H1 (cell line): ENCODE measurements around the gene CFAP97. TPM values are rescaled to one million over a fixed set of nuclear protein-coding genes. Genes with fewer than 3 reads are reported as not detected.
A peak's percentile ranks its signal among the peaks of the same experiment; 100 is the strongest.

ENCODE experiments used
- CTCF ChIA-PET: fragments of 300-600 bp; sonication (Branson Sonifier 250); formaldehyde crosslinking; loops from one replicate; lab custom pipeline; 2021; ENCODE audit not compliant: partially characterized antibody; lab: Charles Lee
- POLR2A ChIA-PET: fragments of 300-600 bp; sonication (Branson Sonifier 250); formaldehyde crosslinking; loops from one replicate; lab custom pipeline; 2021; ENCODE audit warnings: inconsistent platforms; ENCODE audit not compliant: partially characterized antibody; lab: Charles Lee
- DNase-seq, 2 experiments: peaks; one replicate each; pipeline versions ENCODE4 v3.0.0 to v3.0.0-alpha.2; 2010 to 2022; ENCODE audit warnings: low spot score in 2 of 2, low read depth in 1 of 2, mixed read lengths in 1 of 2
- FAIRE-seq: peaks from 2 replicates; lab custom pipeline; 2011; peaks lifted over from hg19 to GRCh38; lab: Jason Lieb, UNC
- H2AFZ ChIP-seq: 2 replicates; pipeline ENCODE4 v1.8.1; 2012; ENCODE audit warnings: low read length, inconsistent platforms
- H2AK5ac ChIP-seq: 2 replicates; pipeline ENCODE4 v1.6.1; 2013; ENCODE audit warnings: low read depth, low read length
- H2BK120ac ChIP-seq: replicated peaks from 2 replicates; pipeline ENCODE3; 2013; ENCODE audit warnings: low read depth, low read length, inconsistent platforms
- H2BK12ac ChIP-seq: 2 replicates; pipeline ENCODE4 v1.6.1; 2013; ENCODE audit warnings: low read depth, low read length
- H2BK15ac ChIP-seq: 2 replicates; pipeline ENCODE4 v1.6.1; 2013; ENCODE audit warnings: low read length
- H2BK20ac ChIP-seq: 2 replicates; pipeline ENCODE4 v1.6.1; 2013; ENCODE audit warnings: low read length
- H2BK5ac ChIP-seq: 2 replicates; pipeline ENCODE4 v1.6.1; 2013; ENCODE audit warnings: low read depth, low read length
- H3K14ac ChIP-seq: 2 replicates; pipeline ENCODE4 v1.6.1; 2013; ENCODE audit warnings: inconsistent platforms; ENCODE audit not compliant: insufficient read length
- H3K18ac ChIP-seq: 2 replicates; pipeline ENCODE4 v1.6.1; 2013; ENCODE audit warnings: low read length; ENCODE audit errors: extremely low read depth
- H3K23ac ChIP-seq: 2 replicates; pipeline ENCODE4 v1.6.1; 2013; ENCODE audit warnings: inconsistent platforms; ENCODE audit not compliant: insufficient read length
- H3K23me2 ChIP-seq: 2 replicates; pipeline ENCODE4 v1.6.1; 2013; ENCODE audit warnings: low read depth, low read length
- H3K27ac ChIP-seq: 2 replicates; pipeline ENCODE4 v1.6.1; 2011; ENCODE audit warnings: low read depth, low read length, inconsistent platforms
- H3K27me3 ChIP-seq, 4 experiments: replicated peaks in 1 of 4; 1 replicate in 1 of 4; 2 replicates in 3 of 4; pipeline versions ENCODE4 v1.6.1 to v1.8.1; 2011 to 2013; ENCODE audit warnings: low read length in 3 of 4, mild to moderate bottlenecking in 3 of 4, inconsistent platforms in 2 of 4, mixed read lengths in 2 of 4, moderate library complexity in 1 of 4; ENCODE audit not compliant: control insufficient read depth in 3 of 4, insufficient read depth in 3 of 4; ENCODE audit errors: extremely low read depth in 1 of 4
- H3K36me3 ChIP-seq, 4 experiments: 2 replicates each; pipeline versions ENCODE4 v1.6.1 to v1.8.1; 2011 to 2013; ENCODE audit warnings: mild to moderate bottlenecking in 4 of 4, low read length in 3 of 4, moderate library complexity in 2 of 4, control low read depth in 1 of 4, inconsistent platforms in 1 of 4; ENCODE audit not compliant: insufficient read depth in 4 of 4, control insufficient read depth in 2 of 4
- H3K4ac ChIP-seq: replicated peaks from 2 replicates; pipeline ENCODE3; 2013; ENCODE audit warnings: low read length, low read depth, mixed read lengths, inconsistent platforms; ENCODE audit not compliant: insufficient read length
- H3K4me1 ChIP-seq, 4 experiments: replicated peaks in 1 of 4; 1 replicate in 1 of 4; 2 replicates in 3 of 4; pipeline versions ENCODE4 v1.6.1 to v1.8.1; 2011 to 2013; ENCODE audit warnings: low read length in 3 of 4, inconsistent platforms in 2 of 4, mixed read lengths in 1 of 4; ENCODE audit not compliant: insufficient read depth in 4 of 4, control insufficient read depth in 3 of 4
- H3K4me2 ChIP-seq, 2 experiments: 2 replicates each; pipeline versions ENCODE4 v1.6.1 to v1.8.1; 2011 to 2013; ENCODE audit warnings: low read depth in 2 of 2, low read length in 2 of 2, control low read depth in 1 of 2, inconsistent platforms in 1 of 2, mild to moderate bottlenecking in 1 of 2; ENCODE audit not compliant: insufficient read depth in 1 of 2
- H3K4me3 ChIP-seq, 4 experiments: fragments of 200-600, 300-600 bp in 1 of 4; sonication (generic), shearing (Covaris generic), sonication (Bioruptor Twin) in 1 of 4; 2 replicates each; pipeline versions ENCODE4 v1.5.1 to v1.8.1; 2011 to 2016; ENCODE audit warnings: low read length in 4 of 4, low read depth in 3 of 4, control low read depth in 2 of 4, inconsistent platforms in 2 of 4, mild to moderate bottlenecking in 2 of 4, mixed read lengths in 1 of 4, moderate library complexity in 1 of 4; ENCODE audit not compliant: insufficient read depth in 2 of 4; ENCODE audit errors: extremely low read depth in 1 of 4
- H3K56ac ChIP-seq: replicated peaks from 2 replicates; pipeline ENCODE3; 2013; ENCODE audit warnings: low read depth, mild to moderate bottlenecking, mixed read lengths, low read length, inconsistent platforms; ENCODE audit not compliant: insufficient read length
- H3K79me1 ChIP-seq: 2 replicates; pipeline ENCODE4 v1.6.1; 2013; ENCODE audit warnings: low read depth, low read length, control low read depth
- H3K79me2 ChIP-seq, 2 experiments: 2 replicates each; pipeline versions ENCODE4 v1.6.1 to v1.8.1; 2012 to 2013; ENCODE audit warnings: low read length in 2 of 2, mild to moderate bottlenecking in 2 of 2, inconsistent platforms in 1 of 2; ENCODE audit not compliant: insufficient read depth in 2 of 2, control insufficient read depth in 1 of 2
- H3K9ac ChIP-seq, 4 experiments: replicated peaks in 1 of 4; 1 replicate in 1 of 4; 2 replicates in 3 of 4; pipeline versions ENCODE4 v1.6.1 to v1.8.1; 2011 to 2013; ENCODE audit warnings: low read depth in 3 of 4, low read length in 3 of 4, control low read depth in 2 of 4, mild to moderate bottlenecking in 2 of 4, moderate library complexity in 2 of 4, inconsistent platforms in 1 of 4; ENCODE audit errors: extremely low read depth in 1 of 4
- H3K9me3 ChIP-seq, 2 experiments: 2 replicates each; pipeline versions ENCODE4 v1.6.1 to v1.8.1; 2012 to 2013; ENCODE audit warnings: mild to moderate bottlenecking in 2 of 2, moderate library complexity in 2 of 2, control low read depth in 1 of 2, inconsistent platforms in 1 of 2, low read depth in 1 of 2, low read length in 1 of 2, mixed read lengths in 1 of 2; ENCODE audit not compliant: insufficient read depth in 2 of 2
- H4K20me1 ChIP-seq, 2 experiments: replicated peaks in 1 of 2; 2 replicates each; pipeline versions ENCODE3 to v1.8.1; 2011 to 2013; ENCODE audit warnings: inconsistent platforms in 2 of 2, low read length in 2 of 2, mild to moderate bottlenecking in 1 of 2; ENCODE audit not compliant: insufficient read depth in 2 of 2, control insufficient read depth in 1 of 2
- H4K5ac ChIP-seq: 2 replicates; pipeline ENCODE4 v1.6.1; 2013; ENCODE audit warnings: low read length, low read depth, mixed read lengths, inconsistent platforms; ENCODE audit not compliant: insufficient read length
- H4K8ac ChIP-seq: 2 replicates; pipeline ENCODE4 v1.8.0; 2013; ENCODE audit warnings: mild to moderate bottlenecking, moderate library complexity, low read length, inconsistent platforms; ENCODE audit not compliant: insufficient read depth; ENCODE audit errors: extremely low read depth
- H4K91ac ChIP-seq: replicated peaks from 2 replicates; pipeline ENCODE3; 2013; ENCODE audit warnings: low read length, mixed read lengths, inconsistent platforms; ENCODE audit not compliant: insufficient read length
- BCL11A ChIP-seq, 2 experiments: IDR thresholded peaks; one replicate each; pipeline ENCODE4 v1.6.1; 2011; ENCODE audit warnings: low read depth in 2 of 2, low read length in 2 of 2, mild to moderate bottlenecking in 2 of 2
- CHD2 ChIP-seq: IDR thresholded peaks from 2 replicates; pipeline ENCODE4 v1.6.1; 2012; ENCODE audit warnings: low read length, improper control_type of control experiment
- E2F6 ChIP-seq: IDR thresholded peaks from 2 replicates; pipeline ENCODE4 v1.6.1; 2012; ENCODE audit warnings: inconsistent platforms
- EZH2 ChIP-seq: fragments of 200-600 bp; sonication (generic); IDR thresholded peaks from 2 replicates; pipeline ENCODE4 v1.7.1; 2012; ENCODE audit warnings: low read depth, mild to moderate bottlenecking, moderate library complexity, low read length, inconsistent platforms; ENCODE audit not compliant: severe bottlenecking
- GABPA ChIP-seq: IDR thresholded peaks from 2 replicates; pipeline ENCODE4 v1.6.1; 2011; ENCODE audit warnings: mild to moderate bottlenecking, low read length, moderate library complexity, borderline replicate concordance; ENCODE audit not compliant: insufficient read depth
- KDM4A ChIP-seq: IDR thresholded peaks from one replicate; pipeline ENCODE4 v1.7.1; 2012; ENCODE audit warnings: low read depth, mild to moderate bottlenecking, moderate library complexity, low read length, inconsistent platforms; ENCODE audit not compliant: severe bottlenecking
- POLR2AphosphoS5 ChIP-seq: IDR thresholded peaks from 2 replicates; pipeline ENCODE4 v1.6.1; 2011; ENCODE audit warnings: low read depth, low read length
- RAD21 ChIP-seq, 2 experiments: IDR thresholded peaks in 1 of 2; conservative IDR thresholded peaks in 1 of 2; 2 replicates each; pipeline ENCODE4 v1.6.1; 2011; ENCODE audit warnings: low read depth in 2 of 2, low read length in 2 of 2, improper control_type of control experiment in 1 of 2, inconsistent platforms in 1 of 2, mild to moderate bottlenecking in 1 of 2, moderate library complexity in 1 of 2
- SAP30 ChIP-seq: fragments of 300-600 bp; sonication (generic); IDR thresholded peaks from 2 replicates; pipeline ENCODE4 v1.7.1; 2012; ENCODE audit warnings: low read length, moderate library complexity, mild to moderate bottlenecking, inconsistent platforms; ENCODE audit not compliant: insufficient read depth, insufficient replicate concordance
- SP2 ChIP-seq: IDR thresholded peaks from 2 replicates; pipeline ENCODE4 v1.6.1; 2012; ENCODE audit warnings: mild to moderate bottlenecking, low read length, inconsistent platforms
- SP4 ChIP-seq: IDR thresholded peaks from 2 replicates; pipeline ENCODE4 v1.6.1; 2012; ENCODE audit warnings: low read length, inconsistent platforms
- TAF1 ChIP-seq: IDR thresholded peaks from 2 replicates; pipeline ENCODE4 v1.6.1; 2011; ENCODE audit warnings: mild to moderate bottlenecking, low read depth, low read length
- WGBS, 2 experiments: shearing (Covaris generic) in 1 of 2; methylation state at CpG; one replicate each; pipeline versions ENCODE4 v1.1.6 to v1.1.7; 2013 to 2015; ENCODE audit warnings: low lambda C conversion rate in 2 of 2, mixed read lengths in 2 of 2, inconsistent platforms in 1 of 2, low coverage in 1 of 2, missing lambda C conversion rate in 1 of 2; ENCODE audit not compliant: insufficient replicate concordance in 2 of 2, insufficient coverage in 1 of 2, insufficient read length in 1 of 2; ENCODE audit errors: extremely low coverage in 1 of 2, missing lambda C conversion rate in 1 of 2; 5-methylcytosine and 5-hydroxymethylcytosine counted together
- polyA plus RNA-seq, 7 experiments: library from polyadenylated mRNA; depleted of rRNA in 3 of 7; stranded (reverse) in 5 of 7; unstranded in 2 of 7; fragments of >200 nt in 5 of 7; fragments of 200-250 nt in 2 of 7; gene quantifications; 1 replicate in 5 of 7; 2 replicates in 1 of 7; 4 replicates in 1 of 7; pipeline versions ENCODE4 v1.2.1 to v1.2.3, GENCODE V29; 2011 to 2013; ENCODE audit warnings: missing spikeins in 2 of 7, mixed read lengths in 2 of 7
- total RNA-seq: library from RNA; stranded (reverse); fragmentation: NEBNext Ultra II Directional; extraction: Animal tissue kit (Norgen Biotek cat#: 25700); gene quantifications from 2 replicates; pipeline ENCODE4 v1.2.1, GENCODE V29; 2021

CFAP97 gene
- total and polyA plus RNA-seq, 2 of the 8 experiments (the other 6 are each of a cell fraction or from before 2014, with no cell fraction given) = 9.2 to 40.4 TPM

- ChIA-PET CTCF (interaction anchor here (0.5 to 1.1 kb wide), 6 partner anchors 13 to 103 kb away, joined by 3 to 4 read pairs (median 3); no protein-coding TSS in a partner anchor), POLR2A (interaction anchor here (0.6 to 2.5 kb wide), 3 partner anchors 12 to 101 kb away, joined by 3 to 9 read pairs (median 3); no protein-coding TSS in a partner anchor)
- Histone ChIP-seq H4K5ac (peak overlapping the region; percentile 22), H2BK120ac (no peak overlapping the region), H3K14ac (no peak overlapping the region), H3K4me2 (peak overlapping the region in 1 of 2 experiments; percentile 30; a peak in 1 of 4 replicates), H3K79me2 (no peaks in the 10 kb centered on the region), H3K4me1 (peaks cover 6 to 26% (median 13%) of the 10 kb centered on the region in 4 experiments), H3K4ac (no peak overlapping the region), H2BK15ac (no peak overlapping the region), H3K79me1 (no peaks in the 10 kb centered on the region), H3K18ac (peak overlapping the region; percentile 66; the same call in 1 of the 2 replicates), H2BK12ac (0 out of 2 replicates have a peak overlapping the region, but pooled peaks have one; percentile 50), H3K36me3 (no peaks in the 10 kb centered on the region), H3K4me3 (no peak overlapping the region), H2AFZ (no peak overlapping the region), H3K27me3 (no peaks in the 10 kb centered on the region), H4K8ac (no peak overlapping the region; the same call in 1 of the 2 replicates), H2AK5ac (peak overlapping the region; percentile 44; the same call in 1 of the 2 replicates), H4K91ac (peak overlapping the region; percentile 30), H2BK20ac (no peak overlapping the region), H4K20me1 (no peaks in the 10 kb centered on the region), H3K23ac (no peak overlapping the region), H3K56ac (no peak overlapping the region), H2BK5ac (peak overlapping the region; percentile 88; the same call in 1 of the 2 replicates), H3K23me2 (no peaks in the 10 kb centered on the region; the same call in 1 of the 2 replicates), H3K27ac (no peak overlapping the region), H3K9ac (no peak overlapping the region), H3K9me3 (no peaks in the 10 kb centered on the region)
- no peak for DNase-seq
- 84% methylated on average over 11 of the region's 11 CpGs; no CpG with 5 or more reads in 1 of the 2 experiments for WGBS, 2 experiments
- FAIRE-seq = no peak
- TF ChIP-seq KDM4A (no peak), EZH2 (no peak), BCL11A (IDR thresholded peaks at IDR 0.05; ENCODE audit: low read depth in 2 of 2, low read length in 2 of 2) (no peak), CHD2 (no peak), E2F6 (no peak), POLR2AphosphoS5 (no peak), GABPA (no peak), RAD21 (IDR thresholded peaks at IDR 0.05 in 1 of 2, conservative IDR thresholded peaks at IDR 0.05 in 1 of 2; ENCODE audit: low read depth in 2 of 2, low read length in 2 of 2) (no peak), SP4 (no peak), SP2 (no peak), TAF1 (no peak), SAP30 (no peak)
Measured at GRCh38 chr4:185110375-185110823, 93.4 kb downstream of the CFAP97 start.
